NCI-H2171 treated with DMSO at 0.1 percent for 48 hours (cell line): Measurements from ENCODE around the gene KCTD16.

Experiments
- DNase-seq: peaks from one replicate; lab custom pipeline; 2025; lab: John Stamatoyannopoulos, UW

The KCTD16 gene

GRCh38 chr5:144166696-144167095 is 4.0 kb upstream of the KCTD16 start:
- DNase-seq, result no peak

- DNase-seq, result no peak
Observed at GRCh38 chr5:144167998-144168397, 2.7 kb upstream of the KCTD16 start.

GRCh38 chr5:144169904-144170275 is 783 bp upstream of the KCTD16 start:
- no peak for DNase-seq

- no peak for DNase-seq
Observed at GRCh38 chr5:144173766-144174165, 3.1 kb downstream of the KCTD16 start.

GRCh38 chr5:144177548-144177947 is 6.9 kb downstream of the KCTD16 start:
- no peak for DNase-seq

- no peak for DNase-seq
Observed at GRCh38 chr5:144179226-144179625, 8.6 kb downstream of the KCTD16 start.

- peak; percentile 46 for DNase-seq
Observed at GRCh38 chr5:144183254-144183889, 12.7 kb downstream of the KCTD16 start.

GRCh38 chr5:144187699-144188294 is 17.1 kb downstream of the KCTD16 start:
- no peak for DNase-seq

GRCh38 chr5:144189800-144190429 is 19.2 kb downstream of the KCTD16 start:
- no peak for DNase-seq

- DNase-seq, result no peak
Observed at GRCh38 chr5:144191531-144191930, 20.9 kb downstream of the KCTD16 start.

GRCh38 chr5:144191998-144192397 is 21.3 kb downstream of the KCTD16 start:
- peak; percentile 3 for DNase-seq

GRCh38 chr5:144192661-144193060 is 22.0 kb downstream of the KCTD16 start:
- no peak for DNase-seq

GRCh38 chr5:144194144-144194543 is 23.5 kb downstream of the KCTD16 start:
- DNase-seq, result no peak

GRCh38 chr5:144195448-144195847 is 24.8 kb downstream of the KCTD16 start:
- no peak for DNase-seq

- no peak for DNase-seq
Observed at GRCh38 chr5:144196612-144197011, 25.9 kb downstream of the KCTD16 start.

- no peak for DNase-seq
Observed at GRCh38 chr5:144198386-144198785, 27.7 kb downstream of the KCTD16 start.

- DNase-seq, result no peak
Observed at GRCh38 chr5:144201588-144201987, 30.9 kb downstream of the KCTD16 start.

- DNase-seq, result no peak
Observed at GRCh38 chr5:144202072-144202471, 31.4 kb downstream of the KCTD16 start.

GRCh38 chr5:144202726-144203125 is 32.1 kb downstream of the KCTD16 start:
- DNase-seq, result no peak

- peak; percentile 50 for DNase-seq
Observed at GRCh38 chr5:144203750-144204596, 33.3 kb downstream of the KCTD16 start.

- DNase-seq, result peak; percentile 33
Observed at GRCh38 chr5:144205141-144205551, 34.5 kb downstream of the KCTD16 start.

GRCh38 chr5:144206141-144206540 is 35.5 kb downstream of the KCTD16 start:
- no peak for DNase-seq
